Vagina (tissue), 2 donors: ENCODE measurements around the gene DBH. TPM values are rescaled to one million over a fixed set of nuclear protein-coding genes. Genes with fewer than 3 reads are reported as not detected.

Experiments
- DNase-seq, 2 donors: peaks; one replicate each; pipeline ENCODE4 v3.0.0-alpha.2; 2017; ENCODE audit errors: extremely low spot score in 2 of 2
- H3K27ac ChIP-seq: fragments of 200-600 bp; sonication (generic); one replicate; pipeline ENCODE4 v1.5.1; 2019
- H3K27me3 ChIP-seq: fragments of 200-600 bp; sonication (generic); one replicate; pipeline ENCODE4 v1.5.1; 2019
- H3K36me3 ChIP-seq, 2 donors: fragments of 200-600 bp; sonication (generic); one replicate each; pipeline ENCODE4 v1.5.1; 2017 to 2019
- H3K4me1 ChIP-seq: fragments of 200-600 bp; sonication (generic); one replicate; pipeline ENCODE4 v1.5.1; 2019
- H3K4me3 ChIP-seq, 2 donors: fragments of 200-600 bp; sonication (generic); 1 replicate in 1 of 2; 2 replicates in 1 of 2; pipeline ENCODE4 v1.5.1; 2016 to 2019
- H3K9me3 ChIP-seq: fragments of 200-600 bp; sonication (generic); one replicate; pipeline ENCODE4 v1.5.1; 2019
- POLR2A ChIP-seq, 2 donors: fragments of 450-650 bp; IDR thresholded peaks; one replicate each; pipeline ENCODE4 v1.6.1; 2017; ENCODE audit warnings: antibody characterized with exemption in 2 of 2, mild to moderate bottlenecking in 2 of 2, moderate library complexity in 2 of 2
- POLR2AphosphoS5 ChIP-seq, 2 donors: sonication (generic); formaldehyde crosslinking; IDR thresholded peaks; one replicate each; pipeline ENCODE4 v1.9.0; 2017; ENCODE audit warnings: antibody characterized with exemption in 2 of 2, mild to moderate bottlenecking in 2 of 2, low read depth in 1 of 2; ENCODE audit not compliant: insufficient read depth in 1 of 2
- intact Hi-C: fragments of 100-400 bp; cut with DNase I; formaldehyde crosslinking; loops from one replicate; pipeline ENCODE4 v1.15.1; 2023
- total RNA-seq: library from RNA; depleted of rRNA; stranded (reverse); fragments of >200 nt; gene quantifications from one replicate; pipeline ENCODE4 v1.2.3, GENCODE V29; 2016
- TF ChIP-seq, protein P1 (sequence below), 3 experiments: fragments of 450-650 bp in 2 of 3; fragments of 200-600 bp in 1 of 3; sonication (generic) in 1 of 3; IDR thresholded peaks; one replicate each; pipeline ENCODE4 v1.5.1; 2017 to 2019; ENCODE audit warnings: antibody characterized with exemption in 3 of 3, mild to moderate bottlenecking in 2 of 3, moderate library complexity in 2 of 3

DBH gene
- total RNA-seq, 1 donor from 2014 or later, result 12.0 TPM

DNA sequence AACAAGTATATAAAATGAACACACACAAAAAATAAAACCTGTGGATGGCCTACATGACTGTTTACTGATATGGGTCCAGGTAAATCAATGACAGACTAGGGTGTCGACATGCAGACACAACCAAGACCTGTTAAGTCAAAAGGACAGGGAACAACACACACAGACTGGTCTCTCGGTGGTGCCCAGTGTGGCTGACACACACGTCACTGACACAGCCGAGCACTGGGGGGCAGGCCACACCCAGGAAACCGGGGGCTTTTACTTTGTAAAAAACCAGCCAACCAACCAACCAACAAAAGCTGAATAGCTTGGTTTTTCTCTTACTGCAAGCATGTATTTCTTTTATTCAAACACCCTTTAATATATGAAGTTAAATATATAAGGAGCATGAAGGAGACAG is 31.9 kb upstream of the DBH start:
- no peaks in the 10 kb centered on the region for H3K36me3 ChIP-seq
- intact Hi-C loops, result no loop called here
- TF ChIP-seq POLR2AphosphoS5 (IDR thresholded peaks at IDR 0.05; ENCODE audit: insufficient read depth in 1 of 2, low read depth in 1 of 2) (no peak), POLR2A (IDR thresholded peaks at IDR 0.05) (no peak)
- TF ChIP-seq, protein P1, sequence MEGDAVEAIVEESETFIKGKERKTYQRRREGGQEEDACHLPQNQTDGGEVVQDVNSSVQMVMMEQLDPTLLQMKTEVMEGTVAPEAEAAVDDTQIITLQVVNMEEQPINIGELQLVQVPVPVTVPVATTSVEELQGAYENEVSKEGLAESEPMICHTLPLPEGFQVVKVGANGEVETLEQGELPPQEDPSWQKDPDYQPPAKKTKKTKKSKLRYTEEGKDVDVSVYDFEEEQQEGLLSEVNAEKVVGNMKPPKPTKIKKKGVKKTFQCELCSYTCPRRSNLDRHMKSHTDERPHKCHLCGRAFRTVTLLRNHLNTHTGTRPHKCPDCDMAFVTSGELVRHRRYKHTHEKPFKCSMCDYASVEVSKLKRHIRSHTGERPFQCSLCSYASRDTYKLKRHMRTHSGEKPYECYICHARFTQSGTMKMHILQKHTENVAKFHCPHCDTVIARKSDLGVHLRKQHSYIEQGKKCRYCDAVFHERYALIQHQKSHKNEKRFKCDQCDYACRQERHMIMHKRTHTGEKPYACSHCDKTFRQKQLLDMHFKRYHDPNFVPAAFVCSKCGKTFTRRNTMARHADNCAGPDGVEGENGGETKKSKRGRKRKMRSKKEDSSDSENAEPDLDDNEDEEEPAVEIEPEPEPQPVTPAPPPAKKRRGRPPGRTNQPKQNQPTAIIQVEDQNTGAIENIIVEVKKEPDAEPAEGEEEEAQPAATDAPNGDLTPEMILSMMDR (IDR thresholded peaks at IDR 0.05), result no peak
- no peaks in the 10 kb centered on the region for H3K9me3 ChIP-seq
- no peak for DNase-seq
- H3K27me3 ChIP-seq, result peaks cover 6% of the 10 kb centered on the region
- H3K4me3 ChIP-seq, result no peak overlapping the region
- no peak overlapping the region for H3K27ac ChIP-seq
- H3K4me1 ChIP-seq, result no peaks in the 10 kb centered on the region

- Histone ChIP-seq H3K9me3 (no peaks in the 10 kb centered on the region), H3K27me3 (peaks cover 6% of the 10 kb centered on the region), H3K4me1 (no peaks in the 10 kb centered on the region), H3K27ac (no peak overlapping the region), H3K36me3 (no peaks in the 10 kb centered on the region), H3K4me3 (no peak overlapping the region)
- no peak for TF ChIP-seq POLR2A (IDR thresholded peaks at IDR 0.05)
- TF ChIP-seq, protein P1 (IDR thresholded peaks at IDR 0.05), result no peak
- DNase-seq, result no peak
- intact Hi-C loops, result no loop called here
Observed at GRCh38 chr9:133604856-133605255, 31.3 kb upstream of the DBH start.

- intact Hi-C loops, result no loop called here
Observed at GRCh38 chr9:133605446-133605845, 30.7 kb upstream of the DBH start.

DNA sequence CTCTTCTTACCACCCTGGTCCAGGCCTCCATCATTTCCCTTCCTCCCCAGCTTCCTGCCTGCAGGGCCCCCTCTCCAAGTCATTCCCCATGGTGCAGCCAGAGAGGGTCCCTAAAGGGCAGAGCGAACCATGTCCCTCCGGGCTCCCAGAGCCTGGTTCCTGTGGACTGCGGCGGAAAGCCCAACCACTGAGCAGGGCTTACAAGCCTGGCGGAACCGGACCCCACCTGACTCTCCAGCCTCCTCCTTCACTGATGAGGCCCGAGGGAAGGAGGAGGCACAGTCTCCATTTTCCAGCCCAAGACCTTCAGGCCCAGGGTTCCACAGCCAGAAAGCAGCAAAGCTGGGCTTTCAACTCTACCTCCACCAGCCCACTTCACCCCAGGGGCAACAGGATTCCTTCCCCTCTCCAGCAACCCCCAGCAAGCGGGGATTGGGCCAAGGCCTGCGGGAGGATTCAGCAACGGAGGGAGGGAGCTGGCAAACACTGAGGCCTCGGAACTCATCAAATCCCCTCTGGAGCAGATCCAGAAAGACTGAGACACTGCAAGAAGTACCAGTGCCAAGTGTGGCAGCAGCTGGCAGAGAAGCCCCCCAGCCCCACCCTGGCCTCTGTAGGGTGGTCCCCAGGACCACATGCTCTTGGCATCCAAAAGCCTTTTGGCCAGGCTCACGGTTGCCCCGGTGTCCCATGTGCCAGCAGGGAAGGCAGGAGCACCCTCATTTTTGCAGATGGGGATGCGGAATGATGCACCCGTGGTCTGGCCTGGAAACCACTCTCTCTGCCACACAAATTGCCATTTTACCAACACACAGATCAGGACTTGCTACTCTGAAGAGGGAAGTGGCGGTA is 30.1 kb upstream of the DBH start:
- H3K36me3 ChIP-seq, result no peaks in the 10 kb centered on the region
- intact Hi-C loops, result no loop called here
- peaks cover 6% of the 10 kb centered on the region for H3K27me3 ChIP-seq
- H3K4me3 ChIP-seq, result no peak overlapping the region
- H3K9me3 ChIP-seq, result no peaks in the 10 kb centered on the region
- DNase-seq, result no peak
- H3K27ac ChIP-seq, result no peak overlapping the region
- H3K4me1 ChIP-seq, result no peaks in the 10 kb centered on the region
- TF ChIP-seq POLR2A (IDR thresholded peaks at IDR 0.05) (no peak), POLR2AphosphoS5 (IDR thresholded peaks at IDR 0.05; ENCODE audit: insufficient read depth in 1 of 2, low read depth in 1 of 2) (no peak)
- TF ChIP-seq, protein P1 (IDR thresholded peaks at IDR 0.05), result no peak

More at GRCh38 chr9:133605446-133605845, 30.7 kb upstream of the DBH start:
- no peak overlapping the region for H3K27ac ChIP-seq
- TF ChIP-seq, protein P1 (IDR thresholded peaks at IDR 0.05), result no peak
- TF ChIP-seq POLR2A (IDR thresholded peaks at IDR 0.05) (no peak), POLR2AphosphoS5 (IDR thresholded peaks at IDR 0.05; ENCODE audit: insufficient read depth in 1 of 2, low read depth in 1 of 2) (no peak)
- H3K9me3 ChIP-seq, result no peaks in the 10 kb centered on the region
- H3K4me1 ChIP-seq, result no peaks in the 10 kb centered on the region
- no peak for DNase-seq
- no peak overlapping the region for H3K4me3 ChIP-seq
- peaks cover 6% of the 10 kb centered on the region for H3K27me3 ChIP-seq
- no peaks in the 10 kb centered on the region for H3K36me3 ChIP-seq

DNA sequence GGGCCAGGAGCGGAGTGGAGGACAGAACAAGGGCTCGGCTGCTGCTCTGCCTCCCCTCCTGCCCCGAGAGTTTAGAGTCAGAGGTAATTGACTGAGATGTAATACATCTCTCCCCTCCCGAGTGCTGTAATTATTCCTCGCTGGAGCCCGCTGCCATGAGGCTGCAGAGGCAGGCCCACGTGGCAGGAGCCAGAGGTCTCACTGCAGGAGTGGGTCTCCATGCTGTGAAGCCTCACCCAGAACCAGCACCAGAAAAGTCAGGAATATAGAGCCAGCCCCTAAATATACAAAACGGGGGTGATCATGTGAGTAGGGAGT is 29.5 kb upstream of the DBH start:
- Histone ChIP-seq H3K9me3 (no peaks in the 10 kb centered on the region), H3K36me3 (no peaks in the 10 kb centered on the region), H3K27ac (no peak overlapping the region), H3K4me3 (no peak overlapping the region), H3K27me3 (peaks cover 6% of the 10 kb centered on the region), H3K4me1 (no peaks in the 10 kb centered on the region)
- intact Hi-C loops, result no loop called here
- TF ChIP-seq, protein P1 (IDR thresholded peaks at IDR 0.05), result no peak
- no peak for TF ChIP-seq POLR2A (IDR thresholded peaks at IDR 0.05)
- no peak for TF ChIP-seq POLR2AphosphoS5 (IDR thresholded peaks at IDR 0.05; ENCODE audit: insufficient read depth in 1 of 2, low read depth in 1 of 2)
- no peak for DNase-seq
